Activated CD4-positive, alpha-beta T cell treated with anti-CD3 and anti-CD28 coated beads for 24 hours (primary cell): ENCODE measurements around the gene DIPK1B.

Source experiments
- DNase-seq, 2 donors: peaks; one replicate each; pipeline ENCODE4 v3.0.0-alpha.2; 2020; ENCODE audit warnings: low read depth in 2 of 2

DIPK1B gene

GRCh38 chr9:136673088-136673974 lies 39.0 kb upstream of the DIPK1B start:
- no peak for DNase-seq

GRCh38 chr9:136673975-136674785 lies 38.2 kb upstream of the DIPK1B start:
- DNase-seq: no peak

DNA sequence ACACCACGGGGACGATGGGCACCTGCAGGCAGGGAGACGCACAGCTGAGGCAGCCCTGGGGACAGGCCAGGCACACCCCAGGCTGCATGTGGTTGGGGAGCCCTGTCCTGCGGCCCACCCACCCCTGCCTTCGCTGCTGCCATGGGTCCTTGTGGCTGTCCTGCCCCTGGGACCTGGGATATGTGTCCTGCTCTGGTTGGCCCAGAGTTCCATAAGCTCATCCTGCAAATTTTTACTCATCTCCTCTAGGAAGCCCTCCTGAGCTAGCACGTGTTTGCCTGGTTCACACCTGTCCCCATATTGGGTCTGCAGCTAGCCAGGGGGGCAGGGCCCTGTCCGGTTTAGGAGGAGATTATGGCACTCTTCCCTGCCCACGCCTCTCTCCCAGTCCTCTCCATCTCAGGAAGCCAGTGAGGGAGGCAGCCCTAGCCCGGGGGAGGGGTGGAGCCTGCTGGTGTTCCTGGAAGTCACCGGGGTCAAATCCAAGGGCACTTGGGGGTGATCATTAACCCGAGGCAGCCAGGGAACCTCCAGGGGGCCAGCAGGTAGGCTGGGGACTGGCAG lies 37.5 kb upstream of the DIPK1B start:
- no peak for DNase-seq

DNA sequence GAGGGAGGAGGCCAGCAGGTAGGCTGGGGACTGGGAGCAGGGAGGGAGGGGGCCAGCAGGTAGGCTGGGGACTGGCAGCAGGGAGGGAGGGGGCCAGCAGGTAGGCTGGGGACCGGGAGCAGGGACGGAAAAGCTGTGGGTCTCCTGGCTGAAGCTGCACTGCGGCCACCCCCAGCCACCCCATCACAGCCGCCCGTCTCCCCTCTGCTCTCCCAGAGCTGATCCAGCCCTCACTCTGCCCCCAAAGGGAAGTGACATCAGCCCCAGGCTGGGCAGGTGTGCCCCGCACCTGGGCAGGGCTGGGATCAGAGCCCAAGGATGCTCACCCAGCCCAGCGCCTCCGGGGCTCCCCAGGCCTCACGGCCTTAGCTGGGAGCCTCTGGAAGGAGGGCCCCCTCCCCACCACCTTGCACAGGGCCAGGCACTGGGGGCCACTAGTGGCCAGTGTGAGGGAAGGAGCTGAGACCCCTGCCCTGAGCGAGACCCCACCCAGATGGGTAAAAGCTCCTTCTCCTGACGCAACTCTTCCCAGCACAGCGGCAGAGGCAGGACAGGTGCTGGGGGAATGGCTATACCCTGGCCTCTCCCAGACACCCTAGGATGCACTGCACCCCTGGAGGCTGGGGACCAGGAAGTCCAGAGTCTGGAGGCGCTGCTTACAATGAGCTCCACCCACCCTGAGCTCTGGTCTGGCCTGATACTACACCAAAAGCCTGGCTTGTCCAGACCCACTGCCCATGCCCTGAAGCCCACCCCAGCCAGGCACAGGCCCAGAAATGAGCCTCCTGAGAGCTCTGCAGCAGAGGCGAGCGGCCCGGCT lies 36.7 kb upstream of the DIPK1B start:
- DNase-seq: no peak

DNA sequence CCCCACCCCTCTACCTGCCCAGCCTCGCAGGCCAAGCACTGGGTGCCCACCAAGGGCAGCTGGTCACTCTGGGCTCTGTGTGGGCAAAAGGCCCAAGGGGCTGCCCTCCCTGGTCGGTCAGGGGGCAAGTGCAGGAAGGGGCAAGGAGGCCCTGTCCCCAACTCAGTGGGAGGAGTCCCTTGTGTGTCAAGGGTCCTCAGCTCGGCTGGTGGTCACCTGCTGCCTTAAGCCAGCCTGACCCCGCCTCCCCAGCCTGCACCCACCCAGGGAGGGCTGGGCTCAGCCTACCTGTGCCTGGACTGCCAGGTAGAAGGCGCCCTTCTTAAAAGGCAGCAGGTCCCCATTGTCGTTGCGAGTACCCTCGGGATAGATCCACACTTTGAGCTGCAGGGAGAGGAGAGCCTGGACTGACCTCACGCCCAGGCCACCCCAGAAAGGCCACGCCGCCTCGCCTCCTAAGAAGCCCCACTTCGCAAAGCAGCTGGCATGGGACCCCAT lies 36.0 kb upstream of the DIPK1B start:
- no peak for DNase-seq

- no peak for DNase-seq
Observed at GRCh38 chr9:136676920-136677686, 35.3 kb upstream of the DIPK1B start.

GRCh38 chr9:136678034-136678433 lies 34.3 kb upstream of the DIPK1B start:
- no peak for DNase-seq

DNA sequence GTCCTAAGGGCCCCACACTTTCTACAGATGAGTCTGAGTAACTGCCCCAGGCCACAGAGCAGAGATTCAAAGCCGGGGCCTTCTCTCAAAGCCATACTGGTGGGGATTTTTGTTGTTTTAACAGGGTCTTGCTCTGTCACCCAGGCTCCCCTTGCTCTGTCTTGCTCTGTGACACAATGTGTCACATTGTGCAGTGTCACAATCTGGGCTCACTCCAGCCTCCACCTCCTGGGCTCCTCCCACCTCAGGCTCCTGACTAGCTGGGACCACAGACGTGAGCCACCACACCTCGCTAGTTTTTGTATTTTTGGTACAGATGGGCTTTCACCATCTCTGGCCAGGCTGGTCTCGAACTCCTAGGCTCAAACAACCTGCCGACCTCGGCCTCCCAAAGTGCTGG lies 33.7 kb upstream of the DIPK1B start:
- no peak for DNase-seq

DNA sequence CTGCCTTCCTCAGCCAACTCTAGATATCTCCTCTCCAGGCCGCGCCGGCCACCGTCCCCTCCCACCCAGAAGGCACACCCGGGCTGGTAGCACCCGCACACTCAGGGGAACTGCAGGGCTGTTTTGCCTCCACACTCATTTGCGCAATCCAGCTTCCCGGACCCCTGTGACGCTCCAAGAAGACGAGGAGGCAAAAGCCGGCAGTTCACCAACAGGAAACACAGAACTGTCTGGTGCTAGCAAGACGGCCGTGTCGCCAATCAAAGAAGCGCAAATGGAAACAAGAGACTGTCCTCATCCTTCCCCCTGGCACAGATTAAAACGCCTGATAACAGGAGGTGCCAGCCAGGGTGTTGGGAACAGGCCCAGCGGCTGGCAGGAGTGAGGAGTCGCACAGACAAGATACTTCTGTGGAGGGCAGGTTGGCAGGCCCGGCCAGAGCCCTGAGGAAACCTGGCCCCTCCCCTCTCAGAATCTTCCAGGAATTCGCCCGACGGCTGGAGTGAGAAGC lies 32.9 kb upstream of the DIPK1B start:
- no peak for DNase-seq

DNA sequence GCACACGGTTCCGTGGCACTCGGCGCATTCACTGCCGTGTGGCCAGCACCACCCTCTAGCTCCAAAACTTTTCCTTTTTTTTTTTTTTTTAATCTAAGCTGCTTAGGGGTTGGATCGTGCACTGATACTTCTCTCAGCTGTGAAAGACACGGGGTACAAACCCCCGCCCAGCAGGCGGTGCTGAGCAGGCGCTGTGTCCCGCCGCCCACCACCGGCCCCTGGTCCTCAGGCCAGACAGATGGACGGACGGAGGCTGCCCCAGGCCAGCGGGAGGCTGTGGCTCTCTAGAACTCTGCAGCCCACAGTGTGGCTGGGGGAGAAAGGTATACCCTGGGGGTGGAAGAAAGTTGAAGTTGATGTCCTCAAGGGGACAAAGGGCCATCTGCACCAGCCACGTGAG lies 31.3 kb upstream of the DIPK1B start:
- no peak for DNase-seq

DNA sequence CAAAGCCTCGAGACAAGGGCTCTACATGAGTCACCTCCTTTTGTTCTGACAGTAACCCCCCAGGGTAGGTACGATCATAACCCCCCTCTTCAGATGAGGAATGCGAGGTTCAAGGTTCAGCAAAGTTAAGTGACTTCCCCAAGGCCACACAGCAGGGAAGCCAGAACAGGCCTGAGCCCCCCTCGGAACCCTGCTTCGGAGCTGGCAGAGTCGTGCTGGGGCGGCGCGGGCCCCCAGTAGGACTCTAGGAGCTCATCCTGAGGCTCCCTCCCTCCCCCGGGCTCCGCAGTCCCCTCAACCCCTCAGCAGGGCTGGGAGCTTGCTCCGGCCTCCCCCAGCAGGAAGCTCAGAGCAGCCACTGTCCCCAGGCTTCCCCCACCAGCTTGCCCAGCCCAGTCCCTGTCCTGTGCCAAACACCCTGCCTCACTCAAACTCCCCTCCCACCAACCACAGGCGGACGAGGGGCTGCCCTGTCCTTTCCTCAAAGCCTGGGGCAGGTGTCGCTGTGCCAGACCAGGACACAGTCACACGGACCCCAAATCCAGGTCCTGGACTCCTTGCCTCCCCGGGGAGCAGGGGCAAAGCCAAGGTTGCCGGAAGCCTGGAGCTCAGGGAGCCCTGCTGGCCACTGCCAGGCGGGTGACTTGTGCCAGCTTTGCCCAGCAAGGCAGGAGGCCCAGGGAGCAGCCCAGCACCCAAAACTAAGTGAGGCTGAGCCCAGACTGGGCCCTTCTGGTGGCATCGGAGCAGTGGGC lies 30.2 kb upstream of the DIPK1B start:
- no peak for DNase-seq

- no peak for DNase-seq
Observed at GRCh38 chr9:136682710-136683109, 29.7 kb upstream of the DIPK1B start.

DNA sequence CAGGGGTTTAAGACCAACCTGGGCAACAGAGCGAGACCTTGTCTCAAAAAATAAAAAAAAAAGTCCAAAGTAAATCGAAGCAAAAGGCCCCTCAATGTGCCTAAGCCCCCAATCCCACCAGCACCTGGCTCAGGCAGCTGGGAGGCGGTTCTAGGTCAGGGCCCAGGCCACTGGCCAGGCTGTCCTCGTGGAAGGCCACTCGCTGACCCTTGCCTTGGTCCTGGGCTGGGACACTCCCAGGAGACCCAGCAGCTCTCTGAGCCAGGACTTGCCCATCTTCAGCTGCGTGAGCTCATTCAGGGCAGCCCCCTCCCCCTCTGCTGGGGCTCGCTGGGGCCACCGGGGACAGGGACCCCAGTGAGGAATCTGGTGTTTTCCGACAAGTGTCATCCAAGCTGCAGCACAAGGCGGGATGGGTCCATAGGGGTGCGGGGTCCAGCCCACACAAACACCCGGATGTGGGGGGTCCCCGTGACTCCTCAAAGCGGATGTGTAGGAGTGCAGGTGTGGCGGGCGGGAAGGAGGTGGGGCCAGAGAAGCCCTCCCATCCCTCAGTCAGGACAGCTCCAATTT lies 29.1 kb upstream of the DIPK1B start:
- DNase-seq: no peak

DNA sequence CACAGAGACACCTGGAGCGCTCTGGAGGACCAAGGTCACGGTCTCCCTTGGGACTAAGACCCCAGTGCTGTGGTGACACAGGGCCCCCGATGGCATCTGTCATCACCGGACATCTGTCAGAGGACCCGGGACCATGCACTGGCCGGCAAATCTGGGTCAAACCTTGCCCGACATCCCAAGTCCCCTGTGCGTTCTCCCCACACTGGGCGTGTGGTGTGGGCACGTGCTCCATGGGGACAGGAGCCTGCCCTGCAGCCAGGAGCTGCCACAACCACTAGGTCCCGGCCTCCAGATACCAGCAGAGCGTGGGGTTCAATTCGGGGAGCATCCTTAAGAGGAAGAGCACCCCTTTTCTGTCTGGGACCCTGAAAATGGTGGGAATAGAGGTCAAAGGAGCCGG lies 28.6 kb upstream of the DIPK1B start:
- DNase-seq: no peak

- no peak for DNase-seq
Observed at GRCh38 chr9:136684339-136684738, 28.0 kb upstream of the DIPK1B start.

GRCh38 chr9:136684799-136685198 lies 27.6 kb upstream of the DIPK1B start:
- no peak for DNase-seq

DNA sequence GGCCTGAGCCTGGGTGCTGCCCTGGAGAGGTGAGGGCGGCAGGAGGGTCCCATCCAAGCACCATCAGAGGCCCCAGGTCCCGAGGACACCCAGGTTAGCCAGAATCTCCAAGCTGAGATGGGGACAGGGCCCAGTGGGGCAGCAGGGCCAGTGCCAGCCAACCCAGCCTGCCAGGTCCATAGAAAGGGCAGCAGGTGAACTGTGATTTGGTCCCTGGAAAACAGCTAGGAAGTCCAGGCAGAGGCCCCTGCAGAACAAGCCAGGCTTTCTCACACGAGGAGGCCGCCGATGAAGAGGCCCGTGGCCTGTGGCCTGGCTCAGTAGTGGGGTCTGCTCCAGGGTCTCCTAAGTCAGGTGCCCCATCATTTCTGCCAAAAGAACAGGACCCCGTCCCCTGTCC lies 27.2 kb upstream of the DIPK1B start:
- DNase-seq: no peak

GRCh38 chr9:136685790-136686533 lies 26.4 kb upstream of the DIPK1B start:
- no peak for DNase-seq

DNA sequence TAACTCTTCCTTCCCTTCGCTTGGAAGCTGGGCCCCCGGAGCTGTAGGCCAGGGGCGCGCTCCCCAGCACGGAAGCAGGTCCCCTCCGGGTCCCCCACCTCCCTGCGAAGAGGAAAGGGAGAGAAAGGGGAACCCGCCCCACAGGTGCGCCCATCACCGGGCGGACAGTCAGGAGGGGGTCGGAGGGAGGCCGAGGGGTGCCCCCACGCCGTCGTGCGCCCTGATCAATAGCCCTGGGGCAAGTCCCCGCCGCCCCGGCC lies 25.9 kb upstream of the DIPK1B start:
- no peak for DNase-seq
